ENCODE data around the gene CHMP4B.
"Not testable (repeated sequence)": the region's sequence is repeated elsewhere in the genome, so short reads cannot be mapped to it uniquely, and the experiment has no call there.

CHMP4B gene

DNA sequence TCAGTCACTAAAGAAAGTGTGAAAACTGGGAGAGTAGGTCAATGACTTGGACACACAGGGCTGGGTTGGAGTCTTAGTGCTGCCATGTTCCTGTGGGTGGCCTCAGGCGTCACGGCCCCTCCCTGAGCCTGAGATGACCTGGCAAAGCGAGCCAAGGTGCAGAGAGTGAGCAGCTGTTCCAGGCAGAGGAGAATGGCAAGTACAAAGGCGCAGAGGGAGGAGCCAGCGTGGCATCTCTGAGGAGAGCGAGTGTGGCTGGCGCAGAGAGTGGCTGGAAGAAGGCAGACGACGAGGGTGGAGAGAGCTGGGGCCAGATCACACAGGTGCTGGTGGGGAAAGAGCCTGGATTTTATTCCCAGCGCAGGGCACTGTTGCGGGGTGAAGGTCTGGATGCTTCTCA is 20.6 kb upstream of the CHMP4B start:
- DNase-seq = no peak

DNA sequence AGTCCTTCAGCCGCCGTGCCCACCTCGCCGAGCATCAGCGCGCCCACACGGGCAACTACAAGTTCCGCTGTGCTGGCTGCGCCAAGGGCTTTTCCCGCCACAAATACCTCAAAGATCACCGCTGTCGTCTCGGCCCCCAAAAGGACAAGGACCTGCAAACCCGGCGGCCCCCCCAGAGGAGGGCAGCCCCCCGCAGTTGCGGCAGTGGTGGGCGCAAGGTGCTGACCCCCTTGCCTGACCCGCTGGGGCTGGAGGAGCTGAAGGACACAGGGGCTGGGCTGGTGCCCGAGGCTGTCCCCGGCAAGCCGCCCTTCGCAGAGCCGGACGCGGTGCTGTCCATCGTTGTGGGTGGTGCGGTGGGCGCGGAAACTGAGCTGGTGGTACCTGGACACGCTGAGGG is 20.1 kb upstream of the CHMP4B start:
- DNase-seq = no peak

DNA sequence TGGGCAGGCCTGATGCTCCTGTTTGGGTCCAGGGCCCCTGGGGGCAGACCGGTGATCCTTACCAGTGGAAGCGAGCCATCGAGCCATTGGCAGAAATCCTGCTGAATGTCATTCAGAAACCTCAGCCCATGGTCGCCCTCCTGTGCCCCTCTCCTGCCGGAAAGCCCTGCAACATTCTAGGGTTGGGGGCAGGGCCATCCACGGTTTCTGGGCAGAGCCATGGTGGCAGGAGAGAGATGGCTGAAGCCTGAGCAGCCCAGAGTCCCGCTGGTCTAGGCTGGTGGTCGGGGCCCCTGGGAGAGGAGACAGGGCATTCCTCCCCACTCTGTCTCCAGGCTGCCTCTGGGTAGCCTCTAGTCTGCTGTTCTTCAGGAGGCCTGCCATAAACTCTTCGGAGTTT is 19.6 kb upstream of the CHMP4B start:
- DNase-seq = no peak

DNA sequence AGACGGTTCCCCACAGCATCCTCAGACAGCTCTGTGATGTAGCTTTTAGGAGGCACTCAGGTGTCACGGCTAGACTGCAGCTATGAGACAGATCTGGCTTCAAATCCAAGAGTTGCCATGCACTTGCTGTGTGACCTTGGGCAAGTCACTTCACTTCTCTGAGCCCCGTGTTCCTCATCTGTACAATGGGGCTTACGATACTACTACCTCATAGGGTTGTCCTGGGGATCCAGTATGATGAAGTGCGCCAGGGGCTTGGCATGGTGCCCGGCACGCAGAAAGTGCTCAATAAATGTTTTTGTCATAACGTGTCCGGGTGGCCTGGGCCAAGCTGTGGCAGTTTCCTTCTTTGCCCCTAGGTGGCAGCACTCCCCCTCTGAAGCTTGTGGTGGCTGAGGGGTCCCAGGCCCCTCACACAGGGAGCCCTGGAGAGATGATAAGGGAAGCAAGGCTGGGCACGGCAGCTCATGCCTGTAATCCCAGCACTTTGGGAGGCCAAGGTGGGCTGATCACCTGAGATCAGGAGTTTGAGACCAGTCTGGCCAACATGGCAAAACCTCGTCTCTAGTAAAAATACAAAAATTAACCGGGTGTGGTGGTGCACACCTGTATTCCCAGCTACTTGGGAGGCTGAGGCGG is 19.1 kb upstream of the CHMP4B start:
- no peak for DNase-seq

DNA sequence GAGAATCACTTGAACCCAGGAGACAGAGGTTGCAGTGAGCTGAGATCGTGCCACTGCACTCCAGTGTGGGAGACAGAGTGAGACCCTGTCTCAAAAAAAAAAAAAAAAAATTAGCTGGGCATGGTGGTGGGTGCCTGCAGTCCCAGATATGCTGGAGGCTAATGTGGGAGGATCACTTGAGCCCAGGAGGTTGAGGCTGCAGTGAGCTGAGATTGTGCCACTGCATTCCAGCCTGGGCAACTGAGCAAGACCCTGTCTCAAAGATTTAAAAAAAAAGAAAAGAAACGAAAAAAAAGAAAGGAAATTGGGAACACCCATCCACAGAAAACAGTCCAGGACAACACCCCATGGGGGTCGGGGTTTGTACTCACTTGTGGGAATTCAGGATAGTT is 18.6 kb upstream of the CHMP4B start:
- not testable (repeated sequence) for DNase-seq

DNA sequence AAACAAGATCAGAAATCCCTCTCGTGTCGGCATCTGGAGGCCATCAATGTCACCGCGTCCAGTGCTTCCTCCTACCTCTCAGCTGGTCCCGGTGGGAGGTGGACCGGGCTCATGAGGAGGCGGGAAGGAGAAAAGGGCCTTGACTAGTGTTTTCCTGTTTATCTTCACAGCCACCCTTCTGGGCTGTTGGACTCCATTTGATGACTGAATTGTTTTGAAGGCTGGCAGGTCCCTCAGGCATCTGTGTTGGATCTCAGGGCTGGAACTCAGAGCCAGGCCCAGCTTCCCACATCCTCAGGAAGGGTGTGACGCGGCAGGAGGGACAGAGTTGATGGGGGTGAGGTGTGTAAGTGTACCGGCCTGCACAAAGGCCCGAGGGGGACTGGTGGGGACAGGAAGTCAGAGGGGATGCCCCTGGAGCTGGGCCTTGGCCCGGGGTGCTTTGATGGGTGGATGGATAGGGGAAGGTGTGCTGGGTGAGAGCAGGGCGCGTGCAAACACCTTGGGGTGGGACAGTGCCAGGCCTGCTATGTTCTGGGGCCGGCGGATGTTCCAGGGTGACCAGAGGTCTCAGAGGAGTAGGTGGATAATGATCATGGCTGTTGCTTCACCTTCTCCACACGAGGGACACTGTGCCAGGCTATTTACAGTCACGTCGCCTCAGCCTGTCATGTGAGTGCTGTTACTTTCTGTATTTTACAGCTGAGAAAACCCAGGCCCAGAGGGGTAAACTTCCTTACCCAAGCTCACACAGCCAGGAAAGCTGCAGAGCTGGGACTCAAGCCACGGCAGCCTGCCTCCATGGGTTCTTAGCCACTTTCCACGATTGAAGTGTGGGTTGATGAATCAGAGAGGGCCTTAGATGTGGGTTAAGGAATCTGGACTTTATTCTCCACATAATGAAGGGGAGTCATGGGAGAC is 17.9 kb upstream of the CHMP4B start:
- DNase-seq = no peak

DNA sequence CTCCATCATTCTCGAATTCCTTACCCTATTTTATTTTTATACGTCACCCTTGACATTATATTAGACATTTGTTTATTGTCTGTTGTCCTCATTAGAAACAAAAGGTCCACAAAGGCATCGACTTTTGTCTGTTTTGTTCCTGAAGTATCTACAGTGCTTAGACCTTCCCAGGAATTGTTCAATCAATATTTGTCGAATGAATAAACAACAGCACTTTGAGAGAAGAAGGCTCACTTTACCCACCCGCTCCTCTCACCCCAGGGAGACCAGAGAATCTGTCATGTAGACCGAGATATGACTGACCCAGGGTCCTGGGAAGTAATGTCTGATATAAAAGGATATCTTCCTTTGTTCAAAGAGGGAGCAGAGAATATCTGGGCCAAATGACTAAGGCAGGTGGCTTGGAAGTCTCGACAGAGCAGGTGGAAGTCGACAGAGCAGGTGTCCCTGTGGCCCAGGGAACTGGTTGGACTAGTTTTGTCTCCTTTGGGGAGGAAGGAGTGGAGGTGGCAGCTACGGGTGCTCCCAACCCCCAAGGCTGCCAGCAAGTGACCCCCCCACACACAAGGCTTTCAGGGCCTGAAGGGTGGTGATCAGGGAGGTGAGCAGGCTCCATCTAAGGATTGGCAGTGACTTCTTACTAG is 14.8 kb upstream of the CHMP4B start:
- no peak for DNase-seq

DNA sequence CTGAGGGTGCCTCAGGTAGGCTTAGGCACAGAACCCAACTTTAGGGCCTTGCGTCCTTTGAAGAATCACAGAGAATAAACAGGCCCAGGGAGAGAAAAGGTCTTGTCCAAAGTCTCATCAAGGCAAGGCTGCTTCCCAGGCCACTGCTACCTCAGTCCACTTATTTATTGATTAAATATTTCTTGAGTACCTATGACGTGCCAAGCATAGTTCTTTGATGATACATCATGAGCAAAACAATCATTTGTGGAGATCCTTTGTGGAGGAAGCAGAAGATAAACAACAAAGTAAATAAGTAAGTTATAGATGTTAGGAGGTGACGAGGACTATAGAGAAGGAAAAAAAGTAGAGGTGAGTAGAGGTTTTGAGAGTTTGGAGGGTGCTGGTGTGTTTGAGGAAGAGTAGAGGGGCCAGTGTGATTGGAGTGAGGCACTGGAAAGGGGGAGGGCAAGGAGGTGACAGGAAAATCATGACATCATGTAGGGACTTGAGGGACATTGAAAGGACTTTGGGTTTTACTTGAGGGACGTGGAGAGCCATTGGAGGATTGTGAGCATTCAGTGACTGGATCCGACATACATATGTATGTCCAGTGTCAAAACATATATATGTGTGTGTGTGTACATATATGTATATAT is 14.1 kb upstream of the CHMP4B start:
- DNase-seq = no peak

DNA sequence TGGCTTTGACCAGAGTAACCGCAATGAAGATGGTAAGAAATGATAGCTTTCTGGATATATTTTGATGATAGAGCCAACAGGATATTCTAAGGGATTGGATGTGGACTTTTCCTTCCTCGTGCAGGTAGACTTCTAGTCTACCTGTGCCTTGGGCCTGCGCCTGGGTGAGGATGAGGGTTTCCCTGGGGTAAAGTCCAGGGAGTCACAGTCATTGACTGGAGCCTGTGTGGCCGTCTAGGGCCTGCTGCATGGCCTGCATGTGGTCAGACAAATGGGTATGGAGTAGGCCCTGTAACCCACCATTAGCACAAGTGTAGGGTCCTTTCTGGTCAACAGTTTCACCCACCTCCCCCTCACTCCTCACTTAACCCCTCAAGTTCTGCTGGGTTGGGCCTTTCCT is 12.7 kb upstream of the CHMP4B start:
- no peak for DNase-seq

DNA sequence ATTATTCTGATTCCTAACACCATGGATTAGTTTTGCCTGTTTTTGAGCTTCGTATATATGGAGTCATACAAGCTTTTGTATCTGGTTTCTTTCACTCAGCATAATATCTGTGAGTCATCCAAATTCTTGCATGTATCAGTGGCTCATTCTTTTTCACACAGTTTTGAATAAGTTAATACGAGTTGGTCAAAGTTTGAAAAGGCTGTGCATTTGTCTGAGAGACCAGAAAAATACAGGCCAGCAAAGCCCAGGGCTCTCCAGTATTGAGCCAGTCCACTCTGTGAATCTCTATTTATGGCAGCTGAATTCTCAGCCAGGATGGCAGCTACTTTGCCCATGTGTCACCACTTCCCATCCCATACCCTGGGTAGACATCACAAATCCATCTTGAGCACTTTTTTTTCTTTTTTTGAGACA is 7.2 kb upstream of the CHMP4B start:
- no peak for DNase-seq

DNA sequence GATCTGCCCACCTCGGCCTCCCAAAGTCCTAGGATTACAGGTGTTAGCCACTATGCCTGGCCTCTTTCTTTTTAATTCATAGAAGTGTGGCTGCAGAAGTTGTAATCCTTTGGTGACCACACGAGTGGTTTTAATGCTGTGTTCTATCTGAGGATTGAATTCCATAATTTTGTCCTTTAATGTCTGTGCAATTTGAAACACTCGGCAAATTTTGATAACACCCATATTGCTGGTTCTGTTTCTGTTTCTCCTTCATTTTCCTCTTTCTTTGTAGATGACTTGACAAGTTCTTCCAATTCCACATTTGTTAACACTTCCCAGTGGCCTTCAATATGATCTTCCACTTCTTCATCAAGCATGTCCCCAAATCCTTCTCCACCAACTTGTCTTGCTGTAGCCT is 2.8 kb upstream of the CHMP4B start:
- DNase-seq = no peak

DNA sequence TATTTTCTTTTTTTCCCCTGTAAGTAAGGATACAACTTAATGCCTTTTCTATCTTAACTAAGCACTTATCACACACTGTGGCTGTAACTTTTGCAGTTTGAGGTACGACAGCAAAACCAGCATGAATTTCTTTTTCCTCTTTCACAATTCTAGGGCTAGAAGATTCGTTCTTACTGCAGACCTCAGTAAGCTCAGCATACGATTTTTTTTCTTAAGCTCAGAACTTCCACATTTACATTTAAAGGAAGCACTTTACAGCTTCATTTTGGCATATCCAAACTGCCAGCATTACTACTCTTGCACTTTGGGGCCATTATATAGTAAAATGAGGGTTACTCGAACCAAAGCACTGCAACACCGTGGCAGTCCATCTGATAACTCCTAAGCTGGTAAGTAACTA is 889 bp upstream of the CHMP4B start:
- DNase-seq = no peak

DNA sequence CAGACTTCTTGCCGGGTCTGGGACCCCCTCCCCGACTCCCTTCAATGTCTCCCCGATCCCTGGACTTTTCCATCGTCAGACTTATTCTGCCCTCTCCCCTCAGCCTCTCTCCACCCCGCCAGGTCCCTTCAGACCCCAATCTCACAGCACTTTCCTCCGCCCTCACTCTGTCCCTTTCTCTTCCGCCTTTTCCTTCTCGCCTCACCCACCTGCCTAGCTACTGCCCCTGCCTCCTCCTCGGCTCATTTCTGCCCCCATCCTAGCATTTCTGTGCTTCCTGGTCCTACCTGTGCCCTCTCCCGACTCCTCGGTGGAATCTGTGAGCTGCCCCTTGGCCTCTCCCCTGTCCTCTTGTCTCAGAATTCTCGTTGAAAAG is 616 bp downstream of the CHMP4B start:
- DNase-seq = no peak

DNA sequence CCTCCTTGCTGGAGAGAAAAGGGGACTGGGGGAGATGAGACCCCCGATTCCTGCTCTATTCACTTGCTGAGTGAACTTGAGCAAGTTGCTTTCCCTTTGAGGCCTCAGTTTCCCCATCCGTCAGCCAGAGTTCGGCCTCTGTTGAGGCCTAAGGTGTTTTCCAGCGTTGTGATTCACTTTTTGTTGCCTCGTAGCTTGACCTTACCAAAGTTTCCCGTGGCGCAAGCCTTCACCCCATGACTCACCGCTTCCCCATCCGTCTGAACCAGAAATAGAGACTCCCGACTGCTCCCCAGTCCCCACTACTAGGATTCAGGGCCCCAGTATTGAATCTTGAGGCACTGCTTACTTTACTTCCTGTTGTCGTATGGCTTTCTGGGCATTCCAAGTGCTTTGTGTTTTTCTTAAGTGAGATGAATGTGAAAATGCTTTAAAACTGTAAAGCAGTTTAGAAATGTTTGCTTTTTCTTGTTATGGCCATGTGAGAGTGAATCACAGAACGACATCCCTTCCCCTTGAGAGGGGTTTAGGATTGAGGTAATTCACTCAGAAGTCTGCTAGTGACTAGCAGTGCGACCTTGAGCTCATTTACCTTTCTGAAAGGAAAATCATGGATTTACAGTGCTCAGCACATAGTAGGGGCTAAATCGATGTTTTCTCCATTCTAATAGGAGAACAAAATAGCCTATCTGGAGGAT is 1.2 kb downstream of the CHMP4B start:
- DNase-seq = no peak

DNA sequence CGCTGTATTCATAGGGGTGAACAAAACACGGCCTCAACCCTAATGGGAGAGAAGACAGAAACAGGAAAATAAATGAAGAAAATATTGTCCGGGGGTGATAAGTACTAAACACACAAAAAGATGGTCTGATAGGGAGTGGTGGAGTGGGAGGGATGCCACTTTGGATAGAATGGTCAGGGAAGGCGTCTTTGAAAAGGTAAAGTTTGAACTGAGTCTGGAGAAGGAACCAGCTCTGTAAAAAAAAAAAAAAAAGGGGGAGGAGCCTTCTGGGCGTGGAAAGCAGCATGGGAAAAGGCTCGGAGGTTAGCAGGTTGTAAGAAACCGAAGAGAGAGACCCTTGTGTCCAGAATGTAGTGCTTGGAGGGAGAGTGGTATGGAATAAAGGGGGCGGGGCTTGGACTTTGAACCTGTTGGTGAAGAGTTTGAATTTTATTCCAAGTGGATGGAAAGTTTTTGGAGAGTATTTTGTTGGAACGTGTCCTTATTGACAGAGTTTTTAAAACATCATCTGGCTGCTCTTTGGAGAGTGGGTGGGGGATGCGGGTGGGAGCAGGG is 1.8 kb downstream of the CHMP4B start:
- DNase-seq = no peak

DNA sequence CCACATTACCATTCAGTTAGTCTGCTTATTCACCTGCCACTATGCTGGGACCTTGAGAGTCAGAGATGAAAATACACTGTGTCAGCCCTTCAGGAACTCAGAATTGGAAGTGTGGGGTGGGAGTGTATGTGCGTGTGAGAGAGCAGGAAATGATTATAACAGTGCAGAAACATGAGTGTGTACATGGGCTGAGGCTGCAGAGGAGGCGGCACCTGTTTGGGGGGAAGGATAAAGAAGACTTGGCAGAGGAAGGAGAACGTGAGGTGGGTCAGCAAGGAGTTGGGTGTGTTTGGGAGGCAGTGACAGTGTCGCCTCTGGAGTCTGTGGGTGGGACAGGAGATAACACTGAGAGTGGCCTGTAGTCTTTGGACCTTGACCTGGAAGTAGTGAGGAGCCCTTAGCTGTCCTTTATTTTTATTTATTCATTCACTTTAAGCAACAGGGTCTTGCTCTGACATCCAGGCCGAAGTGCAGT is 3.1 kb downstream of the CHMP4B start:
- no peak for DNase-seq

DNA sequence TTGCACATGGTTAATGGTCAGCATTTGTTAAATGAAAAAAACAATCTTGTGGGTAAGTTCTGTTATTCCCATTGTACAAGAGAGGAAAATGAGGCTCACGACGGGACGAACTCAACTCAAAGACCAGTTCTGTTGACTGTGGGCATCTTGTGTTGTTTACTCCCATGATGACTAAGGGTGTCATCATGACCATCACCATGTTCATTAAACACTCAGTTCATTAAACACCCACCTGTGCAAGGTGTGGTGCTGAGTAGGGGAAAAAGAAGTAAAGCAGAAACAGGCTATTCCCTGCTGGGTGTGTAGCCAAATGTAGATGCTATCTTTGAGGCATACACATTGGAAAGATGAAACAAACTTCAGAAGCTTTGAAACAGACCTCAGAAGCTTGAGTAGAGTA is 4.5 kb downstream of the CHMP4B start:
- DNase-seq = no peak

DNA sequence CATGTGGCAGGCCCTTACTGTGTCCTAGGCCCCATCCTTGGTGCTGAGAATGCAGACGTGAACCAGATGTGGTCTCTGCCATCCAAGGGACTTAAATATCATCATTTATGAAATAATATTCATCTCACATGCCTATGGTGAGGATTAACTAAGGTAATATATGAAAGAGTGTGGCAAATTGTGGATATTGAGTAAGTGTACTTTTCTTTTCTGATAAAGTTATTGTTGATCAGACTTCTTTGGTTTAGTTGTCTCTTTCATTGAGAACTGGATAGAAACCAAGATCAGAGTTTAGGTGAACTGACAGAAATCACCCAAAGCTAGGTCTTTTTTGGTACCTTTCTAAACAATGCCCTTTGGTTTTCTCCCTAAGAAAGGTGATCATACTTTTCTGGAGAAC is 5.0 kb downstream of the CHMP4B start:
- DNase-seq = no peak

DNA sequence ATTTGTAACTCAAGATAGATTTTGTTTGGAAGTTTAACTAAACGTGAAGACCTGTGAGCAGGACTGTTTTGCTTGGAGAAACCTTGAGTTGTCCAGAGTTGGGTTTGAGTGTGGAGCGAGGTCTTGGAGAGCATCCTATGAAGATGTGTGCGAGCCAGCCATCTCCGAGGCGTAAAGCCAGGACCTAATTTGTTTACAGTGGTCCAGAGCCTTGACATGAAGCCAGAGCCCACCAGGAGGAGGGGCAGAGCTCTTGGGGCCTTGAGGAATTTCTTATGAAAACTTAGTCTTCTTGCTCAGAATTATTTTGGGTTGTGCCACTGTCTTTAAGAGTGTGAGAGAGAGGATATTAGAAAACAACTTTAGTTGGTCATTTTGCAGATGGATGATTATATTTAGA is 6.3 kb downstream of the CHMP4B start:
- no peak for DNase-seq

DNA sequence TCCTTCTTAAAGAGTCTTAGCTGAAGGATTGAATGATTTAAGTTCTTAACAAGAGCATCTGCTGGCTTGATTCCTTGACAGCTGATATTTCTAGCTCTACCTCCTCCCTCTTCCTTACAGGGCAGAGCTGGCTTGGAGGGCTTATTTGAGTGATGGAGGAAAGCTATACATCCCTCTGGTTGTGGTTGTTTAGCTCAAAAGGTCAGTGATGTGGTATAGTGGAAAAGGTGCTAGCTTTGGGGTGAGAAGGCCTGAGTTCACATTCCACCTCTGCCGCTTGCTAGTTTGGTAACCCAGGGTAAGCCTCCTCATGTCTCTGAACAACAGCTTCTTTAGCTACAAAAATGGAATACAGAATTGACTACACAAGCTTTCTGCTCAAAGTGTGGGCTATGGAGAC is 8.3 kb downstream of the CHMP4B start:
- no peak for DNase-seq

DNA sequence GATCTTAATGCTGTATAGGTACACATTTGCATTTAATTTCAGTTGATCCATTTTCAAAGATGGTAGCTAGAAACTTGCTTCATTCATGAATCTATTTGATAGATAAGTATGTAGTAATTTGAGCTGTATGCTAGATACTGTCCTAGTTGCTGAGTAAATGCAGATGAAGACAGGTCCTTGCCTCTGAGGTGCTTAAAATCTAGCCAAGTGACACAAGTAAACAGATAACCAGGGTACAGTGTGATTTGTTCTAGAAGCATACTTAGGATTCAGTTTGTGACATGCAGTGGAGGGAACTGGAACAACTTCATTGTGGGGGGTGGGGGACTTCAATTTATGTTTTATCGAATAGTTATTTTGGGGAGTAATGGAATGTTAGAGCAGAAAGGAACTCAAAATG is 9.2 kb downstream of the CHMP4B start:
- no peak for DNase-seq

DNA sequence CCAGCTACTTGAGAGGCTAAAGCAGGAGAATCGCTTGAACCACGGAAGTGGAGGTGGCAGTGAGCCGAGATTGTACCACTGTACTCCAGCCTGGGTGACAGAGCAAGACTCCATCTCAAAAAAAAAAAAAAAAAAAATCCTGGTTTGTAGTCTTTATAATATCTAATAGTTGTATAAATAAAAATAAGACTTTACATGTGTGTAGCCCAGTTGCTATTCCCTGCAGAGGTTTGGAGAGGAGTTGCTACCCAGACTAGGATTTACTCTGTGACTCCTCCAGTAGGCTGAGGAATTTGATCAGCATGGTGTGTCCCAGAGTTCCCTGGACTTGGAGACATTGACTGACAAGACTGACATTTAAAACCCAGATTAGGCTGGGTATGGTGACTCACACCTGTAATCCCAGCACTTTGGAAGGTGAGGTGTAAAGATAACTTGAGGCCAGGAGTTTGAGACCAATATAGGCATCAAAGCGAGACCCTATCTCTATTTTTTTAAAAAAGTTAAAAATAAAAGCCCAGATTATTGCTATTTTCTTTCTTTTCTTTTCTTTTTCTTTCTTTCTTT is 10.2 kb downstream of the CHMP4B start:
- DNase-seq = no peak

Measured in SHP77 treated with DMSO at 0.1 percent for 48 hours (cell line).